GM12864 (cell line): ENCODE results near the gene SELENOF.

Source experiments
- DNase-seq: peaks from one replicate; pipeline ENCODE4 v3.0.0-alpha.2; 2011; ENCODE audit warnings: low read depth
- H3K4me3 ChIP-seq: 2 replicates; pipeline ENCODE4 v1.5.1; 2011; ENCODE audit warnings: mild to moderate bottlenecking, low read depth, low read length, control low read depth
- CTCF ChIP-seq: IDR thresholded peaks from 2 replicates; pipeline ENCODE4 v1.5.1; 2011; ENCODE audit warnings: low read depth, mild to moderate bottlenecking, moderate library complexity, low read length, control low read depth, inconsistent platforms; ENCODE audit errors: missing control alignments

Gene SELENOF

DNA sequence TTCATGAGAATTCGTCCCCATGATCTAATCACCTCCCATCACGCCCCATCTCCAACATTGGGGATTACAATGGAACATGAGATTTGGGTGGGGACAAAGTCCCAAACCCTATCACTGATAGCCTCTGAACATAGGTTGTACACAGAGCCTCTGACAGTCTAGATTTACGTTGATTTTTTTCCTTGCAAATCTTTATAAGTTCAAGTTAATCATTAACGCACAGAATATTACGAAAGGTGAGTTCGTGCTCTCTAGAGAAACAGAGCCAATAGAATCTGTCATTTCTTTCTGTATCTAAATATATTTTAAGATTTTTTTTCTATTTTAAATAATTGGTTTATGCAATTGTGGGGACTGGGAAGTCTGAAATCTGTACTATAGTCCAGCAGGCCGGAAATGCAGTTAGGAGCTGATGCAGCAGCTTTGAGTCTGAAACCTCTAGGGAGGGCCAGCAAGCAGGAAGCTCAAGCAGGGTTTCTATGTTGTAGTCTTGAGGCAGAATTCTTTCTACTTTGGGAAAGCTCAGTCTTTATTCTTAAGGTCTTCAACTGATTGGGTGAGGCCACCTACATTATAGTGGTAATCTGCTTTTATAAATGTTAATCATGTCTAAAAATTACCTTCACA is 61.0 kb downstream of the SELENOF start:
- DNase-seq: no peak
- no peak overlapping the region for H3K4me3 ChIP-seq
- no peak for TF ChIP-seq CTCF

- no peak for TF ChIP-seq CTCF
- no peak for DNase-seq
These were observed 61.6 kb downstream of the SELENOF start for GRCh38 chr1:86852289-86852688.

GRCh38 chr1:86849756-86850155 is 64.2 kb downstream of the SELENOF start:
- TF ChIP-seq CTCF: no peak
- no peak overlapping the region for H3K4me3 ChIP-seq
- DNase-seq: no peak

More at GRCh38 chr1:86852289-86852688, 61.6 kb downstream of the SELENOF start:
- H3K4me3 ChIP-seq: no peak overlapping the region

GRCh38 chr1:86848654-86849053 is 65.3 kb downstream of the SELENOF start:
- H3K4me3 ChIP-seq: no peak overlapping the region
- no peak for DNase-seq
- TF ChIP-seq CTCF: no peak

GRCh38 chr1:86846164-86846647 is 67.7 kb downstream of the SELENOF start:
- TF ChIP-seq CTCF: no peak
- no peak for DNase-seq
- H3K4me3 ChIP-seq: no peak overlapping the region

GRCh38 chr1:86845514-86845913 is 68.4 kb downstream of the SELENOF start:
- H3K4me3 ChIP-seq: no peak overlapping the region
- no peak for DNase-seq
- TF ChIP-seq CTCF: no peak

- no peak overlapping the region for H3K4me3 ChIP-seq
- TF ChIP-seq CTCF: no peak
- no peak for DNase-seq
These were observed 72.8 kb downstream of the SELENOF start for GRCh38 chr1:86841116-86841515.
